ENCODE measurements around the gene ZNRD2. TPM values are rescaled to one million over a fixed set of nuclear protein-coding genes. Genes with fewer than 3 reads are reported as not detected.

The ZNRD2 gene
- total RNA-seq, 1 donor from 2014 or later: 68.5 TPM

DNA sequence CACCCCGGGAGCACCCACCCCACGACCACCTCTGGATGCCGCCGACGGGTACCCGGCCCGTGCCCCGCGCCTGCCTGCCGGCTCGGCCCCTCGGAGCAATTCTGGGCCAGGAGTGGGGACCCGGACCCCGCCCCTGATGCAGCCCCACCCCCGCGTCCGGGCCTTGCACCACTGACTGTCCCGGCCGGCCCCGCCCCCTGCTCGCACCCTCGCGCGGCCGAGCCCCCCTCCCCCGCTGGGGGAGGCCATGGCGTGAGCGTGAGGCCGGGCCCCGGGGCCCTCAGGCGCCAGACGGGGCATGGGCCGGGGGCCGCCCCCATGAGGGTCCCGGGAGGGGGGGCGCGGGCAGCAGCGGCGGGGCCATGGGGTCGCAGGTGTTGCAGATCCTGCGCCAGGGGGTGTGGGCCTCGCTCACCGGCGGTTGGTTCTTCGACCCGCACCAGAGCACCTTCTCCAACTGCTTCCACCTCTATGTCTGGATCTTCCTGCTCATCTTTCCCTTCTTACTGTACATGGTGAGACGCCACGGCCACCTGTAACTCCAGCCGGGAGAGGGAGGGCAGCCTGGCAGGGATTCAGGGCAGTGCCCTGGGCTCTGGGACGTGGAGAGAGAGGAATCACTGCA, 45.8 kb downstream of the ZNRD2 start:
- DNase-seq (ENCODE audit: extremely low spot score in 2 of 2): no peak
- Histone ChIP-seq H3K4me3 (peak overlapping the region; percentile 95), H3K4me1 (peaks cover 41% of the 10 kb centered on the region), H3K27me3 (no peaks in the 10 kb centered on the region), H3K9me3 (no peaks in the 10 kb centered on the region), H3K36me3 (peaks cover 0 to 36% of the 10 kb centered on the region in 2 donors), H3K27ac (peak overlapping the region; percentile 90)
- TF ChIP-seq, protein P1, sequence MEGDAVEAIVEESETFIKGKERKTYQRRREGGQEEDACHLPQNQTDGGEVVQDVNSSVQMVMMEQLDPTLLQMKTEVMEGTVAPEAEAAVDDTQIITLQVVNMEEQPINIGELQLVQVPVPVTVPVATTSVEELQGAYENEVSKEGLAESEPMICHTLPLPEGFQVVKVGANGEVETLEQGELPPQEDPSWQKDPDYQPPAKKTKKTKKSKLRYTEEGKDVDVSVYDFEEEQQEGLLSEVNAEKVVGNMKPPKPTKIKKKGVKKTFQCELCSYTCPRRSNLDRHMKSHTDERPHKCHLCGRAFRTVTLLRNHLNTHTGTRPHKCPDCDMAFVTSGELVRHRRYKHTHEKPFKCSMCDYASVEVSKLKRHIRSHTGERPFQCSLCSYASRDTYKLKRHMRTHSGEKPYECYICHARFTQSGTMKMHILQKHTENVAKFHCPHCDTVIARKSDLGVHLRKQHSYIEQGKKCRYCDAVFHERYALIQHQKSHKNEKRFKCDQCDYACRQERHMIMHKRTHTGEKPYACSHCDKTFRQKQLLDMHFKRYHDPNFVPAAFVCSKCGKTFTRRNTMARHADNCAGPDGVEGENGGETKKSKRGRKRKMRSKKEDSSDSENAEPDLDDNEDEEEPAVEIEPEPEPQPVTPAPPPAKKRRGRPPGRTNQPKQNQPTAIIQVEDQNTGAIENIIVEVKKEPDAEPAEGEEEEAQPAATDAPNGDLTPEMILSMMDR (IDR thresholded peaks at IDR 0.05): no peak
- TF ChIP-seq POLR2A (IDR thresholded peaks at IDR 0.05): no peak
- no peak for TF ChIP-seq POLR2AphosphoS5 (IDR thresholded peaks at IDR 0.05; ENCODE audit: insufficient read depth in 1 of 2, low read depth in 1 of 2)
- intact Hi-C loops (cut with DNase I): no loop called here

- H3K4me1 ChIP-seq: peaks cover 35% of the 10 kb centered on the region
- DNase-seq (ENCODE audit: extremely low spot score in 2 of 2): no peak
- peak overlapping the region; percentile 95 for H3K4me3 ChIP-seq
- no peaks in the 10 kb centered on the region for H3K9me3 ChIP-seq
- H3K27me3 ChIP-seq: no peaks in the 10 kb centered on the region
- TF ChIP-seq POLR2A (IDR thresholded peaks at IDR 0.05): no peak
- TF ChIP-seq POLR2AphosphoS5 (IDR thresholded peaks at IDR 0.05; ENCODE audit: insufficient read depth in 1 of 2, low read depth in 1 of 2): no peak
- TF ChIP-seq, protein P1 (IDR thresholded peaks at IDR 0.05): no peak
- H3K27ac ChIP-seq: peak overlapping the region; percentile 90
- peaks cover 0 to 41% of the 10 kb centered on the region in 2 donors for H3K36me3 ChIP-seq
- intact Hi-C loops (cut with DNase I): no loop called here
Measured at GRCh38 chr11:65616575-65617001, 46.3 kb downstream of the ZNRD2 start.

DNA sequence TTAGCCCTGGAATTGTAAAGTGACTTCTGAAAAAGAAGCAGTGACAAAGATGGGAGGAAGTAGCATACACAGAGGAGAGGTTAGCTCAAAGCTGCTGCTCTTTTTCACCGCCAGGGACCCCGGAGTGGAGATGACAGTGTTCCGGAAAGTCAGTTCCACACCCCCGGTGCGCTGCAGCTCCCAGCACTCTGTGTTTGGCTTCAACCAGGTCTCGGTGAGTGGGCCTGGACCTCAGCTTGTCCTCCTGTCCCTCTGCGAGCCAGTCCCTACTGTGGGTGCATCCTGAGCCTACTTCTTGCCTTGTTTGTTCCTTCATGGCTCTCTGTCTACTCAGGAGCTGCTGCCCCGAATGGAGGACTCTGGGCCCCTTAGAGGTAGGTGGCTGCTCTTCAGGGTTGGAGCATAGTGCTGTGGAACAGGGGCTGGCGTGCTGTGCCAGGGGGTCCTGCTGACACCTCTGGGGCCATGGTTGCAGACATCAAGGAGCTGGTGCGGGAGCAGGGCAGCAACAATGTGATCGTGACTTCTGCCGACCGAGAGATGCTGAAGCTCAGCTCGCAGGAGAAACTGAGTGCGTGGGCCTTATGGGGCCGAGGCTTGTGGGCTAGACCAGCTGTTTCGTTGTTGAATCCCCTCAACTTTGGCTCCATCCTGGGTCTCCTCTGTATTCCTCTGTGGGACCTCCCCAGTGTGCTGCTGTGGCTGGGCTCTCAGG, 47.0 kb downstream of the ZNRD2 start:
- Histone ChIP-seq H3K4me1 (peaks cover 28% of the 10 kb centered on the region), H3K36me3 (peaks cover 0 to 41% of the 10 kb centered on the region in 2 donors), H3K9me3 (no peaks in the 10 kb centered on the region), H3K4me3 (peak overlapping the region in 1 of 2 donors; percentile 95), H3K27me3 (no peaks in the 10 kb centered on the region), H3K27ac (no peak overlapping the region)
- intact Hi-C loops (cut with DNase I): no loop called here
- TF ChIP-seq POLR2AphosphoS5 (IDR thresholded peaks at IDR 0.05; ENCODE audit: insufficient read depth in 1 of 2, low read depth in 1 of 2): no peak
- TF ChIP-seq, protein P1 (IDR thresholded peaks at IDR 0.05): no peak
- TF ChIP-seq POLR2A (IDR thresholded peaks at IDR 0.05): no peak
- no peak for DNase-seq (ENCODE audit: extremely low spot score in 2 of 2)

GRCh38 chr11:65617990-65618751, 47.9 kb downstream of the ZNRD2 start:
- Histone ChIP-seq H3K27me3 (no peaks in the 10 kb centered on the region), H3K4me3 (no peak overlapping the region), H3K27ac (no peak overlapping the region), H3K9me3 (no peaks in the 10 kb centered on the region), H3K4me1 (peaks cover 20% of the 10 kb centered on the region), H3K36me3 (peaks cover 0 to 46% of the 10 kb centered on the region in 2 donors)
- DNase-seq (ENCODE audit: extremely low spot score in 2 of 2): no peak
- TF ChIP-seq POLR2A (IDR thresholded peaks at IDR 0.05) (no peak), POLR2AphosphoS5 (IDR thresholded peaks at IDR 0.05; ENCODE audit: insufficient read depth in 1 of 2, low read depth in 1 of 2) (no peak)
- TF ChIP-seq, protein P1 (IDR thresholded peaks at IDR 0.05): no peak
- intact Hi-C loops (cut with DNase I): no loop called here

All from vagina (tissue), 2 donors.